GM19328 (cell line): ENCODE measurements around the gene SULT2B1.

Source experiments
- ATAC-seq: cut with Tn5 transposase; IDR thresholded peaks from one replicate; pipeline ENCODE4 v1.9.1; 2021; ENCODE audit warnings: mild to moderate bottlenecking, moderate library complexity; ENCODE audit not compliant: unreplicated experiment

SULT2B1 gene

DNA sequence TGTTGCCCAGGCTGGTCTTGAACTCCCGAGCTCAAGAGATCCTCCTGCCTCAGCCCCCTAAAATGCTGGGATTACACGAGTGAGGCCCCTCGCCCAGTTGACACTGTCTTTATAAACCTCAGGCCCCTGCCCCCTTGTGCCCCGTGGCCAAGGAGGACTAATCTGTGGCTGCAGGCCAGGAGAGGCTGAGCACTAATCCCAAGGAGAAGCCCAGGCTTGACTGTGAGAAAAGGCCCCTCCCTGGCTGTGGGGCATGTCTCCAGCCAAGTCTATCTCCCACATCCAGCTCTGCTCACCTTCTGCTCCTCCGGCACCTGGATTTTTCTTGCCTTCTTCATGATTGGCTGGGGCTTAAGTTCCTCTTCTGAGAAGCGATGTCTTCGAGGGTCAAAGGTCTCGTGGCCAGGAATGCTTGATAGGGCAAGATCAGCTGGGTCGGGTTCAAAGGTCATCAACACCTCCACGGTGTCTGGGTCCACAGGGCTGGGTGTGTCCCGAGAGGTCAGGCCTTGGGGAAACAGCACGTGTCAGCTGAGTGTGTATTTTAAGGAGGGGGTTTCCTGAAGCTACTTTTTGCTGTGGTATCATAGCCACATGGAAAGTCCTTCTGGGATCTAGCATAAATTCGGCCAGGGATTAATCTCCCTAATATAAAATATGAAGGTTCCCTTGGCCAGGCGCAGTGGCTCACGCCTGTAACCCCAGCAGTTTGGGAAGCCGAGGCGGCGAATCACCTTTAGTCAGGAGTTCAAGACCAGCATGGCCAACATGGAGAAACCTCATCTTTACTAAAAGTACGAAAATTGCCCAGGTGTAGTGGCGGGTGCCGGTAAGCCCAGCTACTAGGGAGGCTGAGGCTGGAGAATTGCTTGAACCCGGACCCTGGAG lies 81.4 kb downstream of the SULT2B1 start:
- ATAC-seq, result no peak

DNA sequence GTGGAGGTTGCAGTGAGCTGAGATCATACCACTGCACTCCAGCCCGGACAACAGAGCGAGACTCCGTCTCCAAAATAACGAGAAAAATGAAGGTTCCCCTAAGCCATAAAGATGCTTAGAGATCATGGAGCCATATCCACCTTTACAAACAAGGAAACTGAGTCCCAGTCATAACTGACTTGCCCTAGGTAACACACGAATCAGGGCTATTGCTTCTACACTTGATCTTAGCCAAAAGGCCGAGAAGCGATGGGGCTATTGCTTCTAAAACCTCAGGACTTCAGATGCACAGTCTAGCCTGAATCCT lies 82.0 kb downstream of the SULT2B1 start:
- no peak for ATAC-seq

DNA sequence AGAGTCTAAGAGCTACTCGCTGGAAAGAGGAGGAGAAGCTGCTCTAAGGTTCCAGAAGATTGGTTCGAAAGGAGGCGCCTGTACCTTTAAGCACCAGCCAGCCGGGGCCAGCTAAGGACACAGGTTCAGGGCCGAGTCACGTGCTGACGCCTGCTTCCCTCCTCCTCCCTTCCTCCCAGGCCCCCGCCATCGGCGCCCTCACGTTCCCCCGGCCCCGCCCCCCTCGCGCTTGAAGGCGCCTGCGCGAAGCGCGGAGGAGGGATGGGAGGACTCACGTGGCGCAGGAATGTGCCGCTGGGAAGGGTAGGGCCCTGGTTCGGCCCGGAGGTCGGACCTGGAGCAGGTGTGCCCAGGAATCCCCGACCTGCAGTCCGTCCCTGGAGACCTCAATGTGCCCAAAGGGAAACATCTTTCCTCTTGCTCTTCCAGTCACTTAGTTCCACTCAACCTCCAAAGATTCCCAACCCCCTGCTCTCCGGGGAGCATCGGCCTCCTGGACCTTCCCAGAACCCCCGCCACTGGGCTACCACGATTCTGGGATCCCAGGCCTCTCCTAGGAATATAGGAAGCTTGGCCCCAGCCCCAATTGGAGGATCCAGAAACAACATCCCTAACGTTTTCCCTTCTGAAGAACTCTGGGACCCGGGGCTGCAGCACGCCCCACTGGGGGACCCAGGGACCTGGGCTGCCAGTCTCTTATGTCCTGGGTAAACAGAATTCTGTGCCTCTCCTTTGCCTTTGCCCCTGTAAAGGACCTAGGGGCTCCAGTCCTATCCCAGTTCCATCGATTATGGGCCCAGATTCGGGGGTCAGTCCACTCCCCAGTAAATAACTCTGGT lies 82.7 kb downstream of the SULT2B1 start:
- no peak for ATAC-seq

DNA sequence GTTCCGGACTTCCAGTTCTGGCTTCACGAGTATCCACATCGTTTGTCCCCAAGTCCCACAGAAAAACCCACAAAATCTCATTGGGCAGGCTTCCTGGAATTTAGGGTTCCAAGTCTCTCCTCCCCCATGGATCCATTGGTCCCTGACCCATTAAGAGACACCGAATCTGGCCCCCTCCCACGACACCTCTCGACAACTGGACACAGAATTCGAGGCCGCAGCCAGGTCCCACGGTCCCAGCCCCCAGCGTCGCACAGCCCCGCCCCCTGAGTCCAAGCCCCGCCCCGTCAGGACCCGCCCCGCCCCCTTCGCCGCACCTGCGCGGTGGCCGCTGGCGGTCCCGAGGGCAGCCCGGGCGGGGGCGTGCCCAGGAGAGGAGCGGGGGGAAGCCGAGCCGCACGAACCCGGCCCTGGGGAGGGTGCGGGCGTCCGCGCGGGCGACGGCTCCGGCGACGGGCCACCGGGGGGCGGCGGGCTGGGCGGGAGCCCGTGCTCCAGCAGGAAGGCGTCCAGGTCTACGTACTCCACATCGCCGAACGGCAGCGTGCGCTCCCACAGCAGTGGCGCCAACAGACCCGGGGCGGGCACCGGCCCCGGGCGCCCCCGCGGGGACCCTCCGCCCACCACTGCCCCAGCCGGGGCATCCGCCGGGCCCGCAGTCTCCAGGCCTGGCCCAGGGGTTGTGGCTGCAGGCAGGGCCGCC lies 83.4 kb downstream of the SULT2B1 start:
- ATAC-seq, result no peak

DNA sequence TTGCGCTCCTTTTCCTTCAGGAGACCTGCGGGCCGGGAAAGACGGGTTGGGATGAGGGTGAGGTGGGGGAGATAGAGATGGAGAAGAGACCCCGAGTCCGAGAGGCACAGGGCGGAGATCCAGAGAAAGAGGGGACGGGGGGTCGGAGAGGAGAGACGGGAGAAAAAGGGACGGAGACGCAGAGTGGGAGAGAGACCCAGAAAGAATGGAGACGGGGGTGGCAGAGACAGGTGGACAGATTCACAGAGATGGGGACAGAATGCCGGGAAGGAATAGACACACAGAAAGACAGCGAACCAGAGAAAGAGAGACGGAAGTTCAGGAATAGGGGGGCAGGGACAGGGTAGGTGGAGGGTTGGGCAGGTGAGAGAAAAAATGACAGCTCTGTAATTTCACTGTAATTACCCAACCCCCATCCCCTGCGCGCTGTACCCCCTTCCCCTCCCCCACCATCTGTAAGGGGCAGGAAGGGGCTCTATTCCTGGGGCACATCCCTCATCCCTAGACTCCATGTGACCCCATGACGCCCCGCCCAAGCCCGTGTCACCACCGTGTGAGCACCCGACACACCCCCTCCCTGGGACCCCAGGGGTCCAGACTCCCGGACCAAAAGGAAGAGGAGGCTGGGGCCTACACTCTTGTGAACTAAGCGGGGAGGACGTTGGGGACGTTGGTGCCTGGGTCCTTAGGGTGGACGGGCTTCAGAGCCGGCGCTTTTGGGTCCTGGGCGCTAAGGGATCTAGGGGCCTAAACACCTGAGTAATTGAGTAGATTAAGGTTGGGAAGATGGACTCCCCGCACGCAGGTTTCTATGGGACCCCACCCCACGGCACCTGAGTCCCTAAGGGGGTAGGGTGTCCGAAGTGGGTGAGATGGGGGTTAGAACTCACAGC lies 84.2 kb downstream of the SULT2B1 start:
- no peak for ATAC-seq

DNA sequence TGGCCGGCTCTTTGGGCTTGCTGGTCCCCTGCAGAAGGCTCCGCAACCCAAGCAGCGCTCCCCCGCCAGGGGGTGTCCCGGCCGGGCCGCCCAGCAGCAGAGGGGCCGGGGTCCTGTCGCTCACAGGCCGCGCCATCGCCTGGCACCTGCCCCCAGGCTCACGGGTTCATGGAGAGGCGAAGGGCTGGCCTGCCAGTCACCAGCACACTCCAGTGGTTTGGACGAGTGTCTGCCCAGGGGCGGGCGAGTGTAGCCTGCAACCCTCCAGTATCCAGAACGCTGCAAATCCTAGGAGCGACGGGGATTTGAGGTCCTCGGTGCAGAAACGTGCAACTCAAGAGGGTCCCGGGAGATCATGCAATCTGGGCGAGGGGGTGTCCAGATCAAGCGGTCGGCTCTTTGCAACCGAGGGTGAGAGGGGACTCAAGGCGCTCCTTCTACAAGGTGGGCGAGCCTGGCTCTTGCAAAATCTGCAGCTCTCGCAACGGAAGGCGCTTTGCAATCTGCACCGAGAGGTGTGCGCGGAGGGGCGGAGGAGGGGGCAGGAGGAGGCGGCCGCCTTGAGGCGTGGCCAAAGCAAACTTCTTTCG lies 85.0 kb downstream of the SULT2B1 start, which contains the start of gene DBP:
TSS of gene DBP (minus strand) at position 521 of the 590 bp plus-strand sequence. CDS start at position 136, 385 bp downstream.
- ATAC-seq, result no peak

DNA sequence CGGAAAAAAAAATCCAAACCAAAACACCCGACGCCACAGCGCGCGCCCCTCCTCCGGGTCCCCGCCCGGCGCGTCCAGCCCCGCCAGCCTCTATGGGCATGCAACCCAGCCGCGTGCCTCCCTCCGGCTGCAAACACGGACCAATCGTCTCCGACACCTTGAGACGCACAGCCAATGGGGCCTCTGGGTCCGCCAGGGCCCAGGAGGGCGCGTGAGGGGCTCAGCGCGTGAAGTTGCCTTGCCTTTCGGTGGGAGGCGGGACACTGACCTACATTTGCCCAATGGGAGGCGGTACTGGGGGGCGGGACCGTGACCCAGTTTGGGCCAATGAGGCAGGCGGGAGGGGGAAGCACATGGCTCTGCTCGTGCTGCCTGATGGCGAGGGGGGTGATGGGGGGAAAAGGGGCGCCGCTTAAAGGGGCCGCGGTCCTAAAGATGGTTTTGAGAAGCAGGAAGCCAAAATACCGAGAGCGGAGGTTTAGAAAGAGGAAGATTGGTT lies 85.5 kb downstream of the SULT2B1 start:
- ATAC-seq, result peak; percentile 64

DNA sequence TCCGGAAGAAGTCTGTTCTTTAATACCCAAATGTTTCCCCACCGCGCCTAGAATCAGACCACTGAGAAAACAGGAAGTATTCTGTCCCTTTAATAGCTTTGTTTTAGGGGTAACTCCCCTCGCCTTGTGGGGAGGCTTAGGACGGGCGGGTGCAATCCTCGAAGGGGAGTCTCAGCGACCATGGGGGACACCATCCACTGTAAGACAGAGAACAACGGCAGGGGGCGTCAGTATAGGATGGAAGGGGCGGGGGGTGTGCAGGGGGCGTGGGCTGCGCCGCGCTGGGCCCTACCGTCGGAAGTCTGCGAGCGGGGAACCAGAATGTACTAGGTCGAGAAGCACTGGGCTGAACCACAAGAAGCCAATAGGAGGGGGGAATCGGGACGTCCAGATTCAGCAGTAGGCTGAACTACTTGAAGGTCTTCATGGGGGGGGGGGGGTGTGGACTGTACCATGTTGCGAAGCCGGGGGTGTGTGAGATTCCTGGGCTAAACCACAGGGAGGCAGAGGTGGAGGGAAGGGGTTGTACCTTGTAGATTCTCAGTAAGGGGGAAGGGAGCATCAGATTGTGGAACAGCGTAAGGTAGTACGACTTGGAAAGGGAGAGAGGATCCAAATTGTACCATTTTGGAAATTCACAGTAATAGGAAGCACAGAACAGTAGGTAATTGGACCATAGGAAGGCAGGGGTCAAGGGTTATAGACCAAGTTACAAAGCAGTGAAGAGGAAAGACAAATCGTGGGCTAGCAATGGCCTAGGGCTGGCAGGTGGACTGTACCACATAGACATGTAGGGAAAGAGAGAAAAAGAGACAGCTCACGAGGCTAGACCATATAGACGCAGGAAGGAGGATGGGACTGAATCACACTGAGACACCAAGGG lies 86.2 kb downstream of the SULT2B1 start:
- peak; percentile 19 for ATAC-seq

DNA sequence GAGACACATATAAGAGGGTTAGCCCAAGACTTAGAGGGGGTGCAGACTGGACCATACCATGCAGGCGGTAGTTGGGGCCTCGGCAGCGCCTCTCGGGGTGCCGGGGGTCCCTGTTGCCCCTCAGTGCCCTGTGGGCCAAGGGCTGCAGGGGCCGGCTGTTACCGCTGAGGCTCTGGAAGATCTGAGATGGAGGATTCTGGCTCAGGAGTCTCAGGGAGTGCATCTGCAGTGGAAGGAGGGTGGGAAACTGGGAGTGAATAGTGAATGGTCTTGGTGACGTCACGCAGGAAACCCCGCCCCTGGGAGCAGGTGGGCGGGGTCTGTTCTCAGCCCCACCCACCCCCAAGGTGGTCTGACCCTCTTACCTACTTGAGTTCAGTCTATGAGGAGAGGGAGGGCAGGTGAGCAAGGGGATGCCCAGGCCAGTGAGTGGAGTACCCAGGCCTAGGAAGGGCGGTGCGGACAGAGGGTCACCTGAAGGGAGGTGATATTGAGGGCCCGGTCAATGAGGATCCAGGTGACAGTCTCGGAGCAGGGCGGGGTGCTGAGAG lies 86.9 kb downstream of the SULT2B1 start:
- ATAC-seq, result no peak

DNA sequence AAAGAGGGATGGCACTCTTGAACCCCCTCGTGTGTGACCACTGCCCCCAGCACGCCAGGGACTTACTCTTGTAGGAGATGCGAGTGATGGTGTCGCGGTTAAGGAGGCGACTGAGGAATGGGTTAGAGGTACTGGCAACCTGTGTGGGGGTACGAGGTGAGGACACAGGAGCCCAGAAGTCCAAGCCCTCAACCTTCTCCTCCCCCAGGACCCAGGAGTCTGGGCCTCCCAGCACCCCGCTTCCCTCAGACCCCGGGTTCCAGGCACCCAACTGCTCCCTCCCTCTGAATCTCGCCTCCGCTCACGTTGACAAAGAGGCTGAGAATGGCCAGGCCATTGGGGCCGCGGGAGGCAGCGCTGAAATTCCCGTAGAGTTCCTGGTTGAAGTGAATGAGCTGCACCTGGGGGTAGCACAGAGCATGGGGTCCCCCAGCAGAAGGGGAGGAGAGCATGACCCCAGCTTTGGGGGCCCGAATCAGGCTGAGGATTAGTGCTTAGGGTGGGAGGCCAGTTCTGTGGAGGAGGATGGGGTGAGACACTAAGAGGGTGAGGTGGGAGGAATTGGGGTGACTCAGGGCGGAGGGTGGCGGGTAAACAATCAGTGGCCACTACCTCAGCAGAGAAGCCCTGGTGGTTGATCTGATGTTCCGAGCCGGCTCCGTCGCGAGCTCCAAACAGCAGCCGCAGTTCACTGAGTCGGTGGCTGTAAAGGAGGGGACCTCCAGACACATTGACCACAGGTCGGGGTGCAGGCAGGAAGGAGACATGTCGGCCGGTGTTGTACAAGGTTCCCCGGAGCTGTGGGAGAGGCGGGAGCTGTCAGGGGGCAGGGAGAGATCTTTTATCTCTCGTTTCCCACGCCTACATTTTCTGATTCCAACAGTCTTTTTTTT lies 87.8 kb downstream of the SULT2B1 start:
- ATAC-seq, result no peak

DNA sequence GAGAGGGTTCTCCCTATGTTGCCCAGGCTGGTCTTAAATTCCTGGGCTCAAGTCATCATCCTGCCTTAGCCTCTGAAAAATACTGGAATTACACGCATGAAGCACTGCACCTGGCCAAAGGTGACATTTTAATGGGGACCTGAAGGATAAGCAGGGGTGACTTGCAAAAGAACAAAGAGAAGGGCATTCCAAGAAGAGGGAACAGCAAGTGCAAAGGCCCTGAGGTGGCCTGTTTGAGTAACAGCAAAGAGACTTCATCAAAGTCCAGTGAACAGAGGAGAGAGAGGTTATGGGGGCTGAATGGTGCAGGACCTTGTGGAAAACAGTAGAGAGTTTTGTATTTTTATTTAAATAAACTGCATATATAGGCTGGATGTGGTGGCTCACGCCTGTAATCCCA lies 89.9 kb downstream of the SULT2B1 start:
- no peak for ATAC-seq

DNA sequence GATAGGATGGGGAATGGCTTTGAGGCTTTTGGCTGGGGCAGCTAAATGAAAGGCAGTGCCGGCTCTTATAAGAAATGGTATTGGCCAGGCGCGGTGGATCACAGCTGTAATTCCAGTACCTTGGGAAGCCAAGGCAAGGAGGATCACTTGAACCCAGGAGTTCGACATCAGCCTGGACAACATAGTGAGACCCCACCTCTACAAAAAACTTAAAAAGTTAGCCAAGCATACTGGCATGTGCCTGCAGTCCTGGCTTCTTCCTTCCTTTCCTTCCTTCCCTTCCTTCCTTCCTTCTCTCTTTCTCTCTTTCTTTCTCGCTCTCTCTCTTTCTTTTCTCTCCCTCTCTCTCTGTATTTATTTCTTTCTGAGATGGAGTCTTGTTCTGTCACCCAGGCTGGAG lies 90.9 kb downstream of the SULT2B1 start:
- no peak for ATAC-seq

DNA sequence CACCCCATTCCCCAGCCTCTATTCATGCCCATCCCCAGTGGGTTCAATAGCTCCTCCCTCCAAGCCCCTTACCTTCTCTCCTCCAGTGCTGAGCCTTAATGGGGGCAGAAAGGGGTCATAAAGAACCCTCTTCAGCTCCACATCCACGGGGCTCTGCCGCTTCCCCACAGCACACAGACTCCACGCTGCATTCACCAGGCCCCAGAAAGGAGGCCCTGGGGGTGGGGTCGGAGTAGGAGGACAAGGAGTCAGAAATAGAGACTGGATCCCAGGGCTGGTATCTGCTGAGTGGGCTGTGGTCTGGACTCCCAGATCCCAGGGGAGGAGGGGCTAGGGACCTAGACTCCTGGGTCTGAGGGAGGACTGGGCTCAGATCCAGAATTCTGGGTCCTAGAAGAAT lies 92.4 kb downstream of the SULT2B1 start:
- no peak for ATAC-seq

DNA sequence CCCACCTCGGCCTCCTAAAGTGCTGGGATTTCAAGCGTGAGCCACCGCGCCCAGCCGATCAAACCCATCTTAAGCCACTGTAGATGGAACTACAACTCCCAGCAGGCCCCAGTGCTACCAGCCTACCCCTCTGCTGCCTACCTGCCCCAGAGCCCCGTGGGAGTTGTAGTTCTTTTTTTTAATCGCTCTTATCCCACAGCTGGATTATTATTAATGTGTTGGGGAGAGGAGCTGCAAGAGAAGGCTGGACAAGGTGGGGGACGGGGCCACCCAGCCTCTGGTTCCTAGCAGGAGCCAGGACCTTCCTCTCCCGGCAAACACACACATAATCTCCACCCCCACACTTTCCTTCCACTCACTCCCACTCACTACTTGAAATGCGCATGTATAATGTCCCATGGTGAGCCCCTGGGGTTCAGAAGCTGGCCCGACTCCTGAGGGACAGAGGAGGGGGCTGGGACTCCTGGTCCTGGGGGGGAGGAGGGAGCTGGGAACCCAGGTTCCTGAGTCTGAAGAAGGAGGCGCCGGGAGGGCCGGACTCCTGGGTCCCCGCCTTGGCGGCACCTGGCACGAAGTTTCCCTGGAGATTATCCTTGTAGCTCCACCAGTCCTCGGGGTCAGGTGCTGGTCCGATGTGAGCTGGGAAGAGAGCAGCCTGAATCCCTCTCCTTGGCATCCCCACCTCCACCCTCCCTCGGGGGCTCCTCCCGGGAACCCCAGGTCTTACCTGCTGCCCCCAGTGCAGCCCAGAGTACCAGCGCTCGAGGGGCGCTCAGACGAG lies 93.1 kb downstream of the SULT2B1 start:
- no peak for ATAC-seq

DNA sequence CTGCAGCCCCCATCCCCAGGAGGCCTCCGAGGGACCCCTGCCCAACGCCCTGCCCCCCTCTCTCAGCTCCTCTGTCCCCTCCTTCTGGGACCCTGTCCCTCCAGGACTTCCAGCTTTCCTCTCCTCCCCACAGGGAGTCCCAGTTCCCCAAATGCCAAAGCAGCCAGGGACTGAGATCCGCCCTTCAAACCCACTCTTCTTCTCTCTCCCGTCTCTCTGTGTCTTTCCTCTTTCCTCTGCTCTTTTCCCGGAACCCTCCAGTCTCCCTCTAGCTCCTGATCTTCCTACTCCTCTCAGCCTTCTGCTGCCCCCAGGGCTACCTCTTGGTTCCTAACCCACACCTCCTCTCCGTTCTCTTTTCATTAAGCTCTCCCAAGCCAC lies 93.6 kb downstream of the SULT2B1 start:
- no peak for ATAC-seq

DNA sequence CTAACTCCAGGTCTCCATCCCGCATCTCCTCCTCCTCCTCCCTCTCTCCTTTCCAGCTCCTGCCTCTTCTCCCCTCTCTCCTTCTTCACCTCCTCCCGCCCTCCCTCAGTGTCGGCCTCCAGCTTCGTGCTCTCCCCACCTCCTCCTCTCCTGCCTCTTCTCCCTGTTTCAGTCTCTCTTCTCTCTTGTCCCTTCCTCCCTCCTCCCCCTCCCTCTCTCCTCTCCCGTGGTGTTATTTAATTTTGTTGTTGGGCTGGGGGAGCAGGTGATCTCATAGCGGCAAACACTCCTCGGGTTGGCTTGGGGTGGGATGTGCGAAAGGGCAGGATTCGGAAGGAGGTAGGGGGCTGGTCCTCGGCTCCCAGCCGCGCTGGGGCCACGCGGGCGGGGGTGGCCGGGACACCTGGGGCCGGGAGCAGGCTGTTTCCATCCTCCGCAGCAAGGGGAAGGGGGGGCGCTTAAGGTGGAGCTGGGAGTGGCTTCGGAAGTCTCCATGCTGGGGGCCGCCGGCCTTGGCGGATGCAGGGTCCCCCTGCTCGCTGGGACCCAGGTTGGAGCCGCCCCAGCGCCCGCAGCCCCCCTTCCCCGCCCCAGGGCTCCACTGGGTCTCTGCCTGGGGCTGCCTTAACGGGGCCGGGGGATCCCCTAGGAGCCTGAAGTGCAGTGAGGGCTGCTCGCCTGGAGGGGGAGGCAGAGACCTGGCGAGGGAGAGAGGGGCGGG lies 94.2 kb downstream of the SULT2B1 start, which contains the start of gene CA11:
TSS of gene CA11 (minus strand) at position 187 of the 721 bp plus-strand sequence. CDS start 555 bp downstream, outside the sequence.
- ATAC-seq, result peak; percentile 69
